GM12874 (cell line): Measurements from ENCODE around the gene PSAT1.

Experiments used
- TF ChIP-seq, protein P1 (sequence below): IDR thresholded peaks from 2 replicates; pipeline ENCODE4 v1.5.1; 2011; ENCODE audit warnings: low read depth, mild to moderate bottlenecking, control low read depth, low read length, moderate library complexity; ENCODE audit not compliant: insufficient read depth

PSAT1 gene

DNA sequence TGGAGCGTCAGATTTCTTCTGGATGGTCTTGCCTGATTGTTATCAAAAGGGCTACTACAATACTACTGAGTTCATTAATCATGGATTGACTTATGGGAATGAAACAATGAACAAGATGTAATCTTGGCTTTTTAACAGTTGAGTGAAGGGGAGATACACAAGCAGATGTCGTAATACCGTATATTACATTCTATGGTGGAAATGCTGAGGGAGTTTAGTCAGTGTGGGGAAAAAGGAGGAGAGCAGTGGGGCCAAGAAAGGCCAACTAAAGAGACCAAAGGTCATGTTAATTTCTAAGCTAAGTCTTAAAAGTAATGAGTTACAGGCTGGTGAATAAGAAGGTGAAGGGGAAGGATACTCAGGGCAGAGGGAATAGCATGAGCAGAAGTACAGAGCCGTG, 29.0 kb upstream of the PSAT1 start:
- TF ChIP-seq, protein P1, sequence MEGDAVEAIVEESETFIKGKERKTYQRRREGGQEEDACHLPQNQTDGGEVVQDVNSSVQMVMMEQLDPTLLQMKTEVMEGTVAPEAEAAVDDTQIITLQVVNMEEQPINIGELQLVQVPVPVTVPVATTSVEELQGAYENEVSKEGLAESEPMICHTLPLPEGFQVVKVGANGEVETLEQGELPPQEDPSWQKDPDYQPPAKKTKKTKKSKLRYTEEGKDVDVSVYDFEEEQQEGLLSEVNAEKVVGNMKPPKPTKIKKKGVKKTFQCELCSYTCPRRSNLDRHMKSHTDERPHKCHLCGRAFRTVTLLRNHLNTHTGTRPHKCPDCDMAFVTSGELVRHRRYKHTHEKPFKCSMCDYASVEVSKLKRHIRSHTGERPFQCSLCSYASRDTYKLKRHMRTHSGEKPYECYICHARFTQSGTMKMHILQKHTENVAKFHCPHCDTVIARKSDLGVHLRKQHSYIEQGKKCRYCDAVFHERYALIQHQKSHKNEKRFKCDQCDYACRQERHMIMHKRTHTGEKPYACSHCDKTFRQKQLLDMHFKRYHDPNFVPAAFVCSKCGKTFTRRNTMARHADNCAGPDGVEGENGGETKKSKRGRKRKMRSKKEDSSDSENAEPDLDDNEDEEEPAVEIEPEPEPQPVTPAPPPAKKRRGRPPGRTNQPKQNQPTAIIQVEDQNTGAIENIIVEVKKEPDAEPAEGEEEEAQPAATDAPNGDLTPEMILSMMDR = no peak

DNA sequence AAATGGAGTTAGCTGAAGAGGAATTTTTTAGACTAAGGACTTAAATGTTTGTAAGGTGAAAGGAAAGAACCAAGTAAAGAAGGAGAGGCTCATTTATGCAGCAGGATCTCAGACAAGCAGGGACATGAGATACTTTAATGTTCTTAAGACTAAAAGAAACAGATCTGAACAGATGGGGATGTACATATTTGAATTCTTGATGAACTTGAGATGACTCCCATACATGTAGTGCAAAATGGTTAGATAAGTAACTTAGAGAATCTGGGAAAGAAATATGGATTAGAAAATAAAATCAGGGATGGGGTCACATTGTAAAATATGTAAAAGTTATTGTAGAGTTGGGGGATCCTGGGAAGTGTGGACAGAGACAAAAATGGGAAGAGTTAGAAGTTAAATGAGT, 27.1 kb upstream of the PSAT1 start:
- TF ChIP-seq, protein P1 = no peak

DNA sequence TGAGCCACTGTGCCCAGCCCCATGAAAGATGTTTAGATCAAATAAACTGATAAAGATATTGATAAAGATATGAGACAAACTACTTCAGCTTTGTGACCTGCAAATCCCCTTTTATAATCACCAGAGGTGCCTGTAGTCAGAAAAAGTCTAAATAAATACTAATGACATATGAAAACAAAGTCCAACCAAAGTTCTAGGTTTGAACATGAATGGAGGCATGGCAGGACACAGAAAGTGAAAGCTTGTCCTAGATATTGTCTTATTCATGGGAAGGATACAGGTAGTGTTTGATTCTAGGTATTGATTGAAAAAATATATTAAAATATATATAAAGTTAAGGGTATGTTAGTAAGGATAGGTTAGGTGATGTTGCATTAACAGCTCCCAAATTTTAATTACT, 24.6 kb upstream of the PSAT1 start:
- TF ChIP-seq, protein P1 = no peak

DNA sequence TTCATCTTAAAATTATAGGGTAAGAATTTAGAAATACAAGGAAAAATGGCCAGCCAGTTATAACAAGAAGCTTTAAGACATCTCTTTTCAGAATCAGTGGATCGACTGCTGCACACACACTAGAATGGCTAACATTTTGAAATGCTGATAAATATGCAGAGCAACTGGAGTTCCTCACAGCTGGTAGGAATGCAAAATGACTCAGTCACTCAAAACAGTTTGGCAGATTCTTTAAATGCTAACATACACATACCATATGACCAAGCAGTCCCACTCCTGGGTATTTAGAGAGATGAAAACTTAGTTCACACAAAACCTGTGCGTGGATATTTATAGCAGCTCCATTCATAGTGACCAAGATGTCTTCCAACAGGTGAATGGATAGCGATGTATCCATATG, 23.2 kb upstream of the PSAT1 start:
- TF ChIP-seq, protein P1 = no peak

DNA sequence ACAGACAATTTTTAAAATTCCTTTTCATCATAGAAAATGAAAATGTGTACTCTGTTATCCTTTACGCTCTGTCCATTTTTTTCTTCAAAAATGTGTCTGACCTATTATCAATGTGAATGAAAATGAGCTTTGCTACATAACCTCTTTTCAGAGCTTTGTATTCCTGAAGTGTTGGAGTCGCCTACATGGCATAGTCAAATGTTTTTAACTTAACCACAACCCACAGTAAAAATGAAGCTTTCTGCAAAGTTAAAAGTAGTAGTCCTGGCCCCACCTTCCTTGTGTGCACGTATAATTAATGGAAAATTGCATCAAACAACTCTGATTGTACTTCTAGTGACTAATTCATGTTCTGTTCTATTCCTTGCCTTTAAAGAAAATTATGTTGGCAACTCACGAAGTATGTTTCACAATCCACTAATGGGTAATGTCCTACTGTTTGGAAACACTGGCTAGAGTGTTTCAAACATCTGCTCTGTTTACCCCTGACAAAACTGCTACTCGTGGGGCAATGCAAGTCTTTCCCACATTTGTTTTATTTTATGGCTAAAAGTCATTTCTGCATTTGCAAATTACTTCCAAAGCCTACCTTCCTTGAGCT, 18.6 kb upstream of the PSAT1 start:
- TF ChIP-seq, protein P1 = no peak

DNA sequence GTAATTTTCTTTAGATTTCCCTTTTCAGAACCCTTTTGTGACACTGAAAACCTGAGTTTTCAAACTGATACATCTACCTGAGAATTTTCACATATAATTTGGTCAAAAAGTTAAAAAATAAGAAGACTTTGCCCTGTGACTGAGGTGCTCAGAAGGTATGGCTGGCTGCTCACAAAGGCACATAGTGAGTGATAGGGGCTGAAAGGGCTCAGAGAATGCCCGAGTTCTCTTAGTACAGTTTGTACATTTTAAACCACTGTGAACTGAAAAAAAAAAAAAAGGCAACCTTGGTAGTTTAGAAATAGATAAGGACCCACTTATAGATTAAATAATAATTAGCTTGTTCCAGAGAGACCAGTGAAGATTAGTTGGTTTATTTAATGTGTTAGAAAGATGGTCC, 18.1 kb upstream of the PSAT1 start:
- TF ChIP-seq, protein P1 = no peak

DNA sequence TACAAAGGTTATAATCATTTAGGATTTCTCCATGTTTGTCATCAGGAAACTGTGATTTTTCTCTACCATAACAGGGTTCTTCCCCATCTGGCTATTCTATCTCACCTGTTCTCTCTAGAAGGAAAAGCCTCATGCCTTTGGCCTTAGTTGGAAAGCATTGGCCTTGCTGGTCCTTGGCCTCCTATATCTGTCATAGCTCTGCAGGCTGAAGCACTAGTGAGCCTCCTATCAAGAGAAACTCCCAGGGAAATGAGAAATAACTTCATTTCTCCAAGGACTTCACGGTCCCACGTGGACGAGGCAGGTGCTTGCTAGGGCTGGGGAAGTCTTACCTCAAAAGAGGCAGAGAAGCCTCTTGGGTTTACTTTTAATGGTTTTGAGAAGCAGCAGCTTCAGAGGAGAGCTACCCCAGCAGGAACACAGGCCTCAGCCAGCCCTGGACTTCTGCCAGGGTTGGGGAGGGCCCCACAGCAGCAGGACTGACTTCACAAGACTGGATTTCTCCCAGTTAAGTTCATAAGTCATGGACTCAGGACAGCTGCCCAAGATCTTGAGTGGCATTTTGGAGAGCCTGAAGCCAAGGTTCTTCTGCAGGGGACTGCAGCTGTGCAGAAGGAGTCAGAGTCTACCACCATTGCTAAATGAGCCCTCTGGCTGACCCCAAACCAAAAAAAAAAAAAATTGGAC, 15.8 kb upstream of the PSAT1 start:
- TF ChIP-seq, protein P1 = no peak
